H9 (cell line): ENCODE results near the gene THTPA. TPM values are rescaled to one million over a fixed set of nuclear protein-coding genes. Genes with fewer than 3 reads are reported as not detected.
A peak's percentile ranks its signal among the peaks of the same experiment; 100 is the strongest.

Experiments used
- DNase-seq: peaks from one replicate; pipeline ENCODE4 v3.0.0-alpha.2; 2017
- H2AFZ ChIP-seq: one replicate; pipeline ENCODE4 v1.6.1; 2013; ENCODE audit warnings: mild to moderate bottlenecking, low read length, control low read depth, moderate library complexity
- H2AK5ac ChIP-seq: 2 replicates; pipeline ENCODE4 v1.6.1; 2013; ENCODE audit warnings: low read length, control low read depth, mixed read lengths; ENCODE audit not compliant: insufficient read length
- H2BK120ac ChIP-seq: one replicate; pipeline ENCODE4 v1.6.1; 2013; ENCODE audit warnings: low read depth, mild to moderate bottlenecking, low read length, control low read depth, inconsistent platforms; ENCODE audit not compliant: poor library complexity, severe bottlenecking
- H2BK12ac ChIP-seq: 2 replicates; pipeline ENCODE4 v1.6.1; 2013; ENCODE audit warnings: low read length, control low read depth, mixed read lengths, low read depth; ENCODE audit not compliant: insufficient read length
- H2BK15ac ChIP-seq: 2 replicates; pipeline ENCODE4 v1.6.1; 2013; ENCODE audit warnings: low read depth, low read length, control low read depth
- H2BK20ac ChIP-seq: one replicate; pipeline ENCODE4 v1.6.1; 2013; ENCODE audit warnings: low read depth, mild to moderate bottlenecking, low read length, control low read depth, inconsistent platforms; ENCODE audit not compliant: poor library complexity, severe bottlenecking
- H2BK5ac ChIP-seq: 2 replicates; pipeline ENCODE4 v1.6.1; 2013; ENCODE audit warnings: low read length, control low read depth, mixed read lengths; ENCODE audit not compliant: insufficient read length
- H3K14ac ChIP-seq: 2 replicates; pipeline ENCODE4 v1.6.1; 2013; ENCODE audit warnings: low read length, control low read depth; ENCODE audit not compliant: insufficient read depth
- H3K18ac ChIP-seq: 2 replicates; pipeline ENCODE4 v1.6.1; 2013; ENCODE audit warnings: low read depth, mild to moderate bottlenecking, mixed read lengths, low read length, control low read depth; ENCODE audit not compliant: insufficient read length
- H3K23ac ChIP-seq: 2 replicates; pipeline ENCODE4 v1.6.1; 2013; ENCODE audit warnings: low read length, control low read depth, mixed read lengths, low read depth; ENCODE audit not compliant: insufficient read length
- H3K23me2 ChIP-seq: 2 replicates; pipeline ENCODE4 v1.6.1; 2013; ENCODE audit warnings: low read depth, mild to moderate bottlenecking, mixed read lengths, low read length, control low read depth; ENCODE audit not compliant: insufficient read length, poor library complexity, severe bottlenecking
- H3K27ac ChIP-seq: 2 replicates; pipeline ENCODE4 v1.5.1; 2013; ENCODE audit warnings: low read length, control low read depth, mixed read lengths, low read depth; ENCODE audit not compliant: insufficient read length
- H3K27me3 ChIP-seq: 2 replicates; pipeline ENCODE4 v1.6.1; 2013; ENCODE audit warnings: low read length, control low read depth, inconsistent platforms; ENCODE audit not compliant: insufficient read depth
- H3K4ac ChIP-seq: 2 replicates; pipeline ENCODE4 v1.6.1; 2013; ENCODE audit warnings: low read depth, mild to moderate bottlenecking, control low read depth, inconsistent platforms, low read length, moderate library complexity
- H3K4me1 ChIP-seq: 2 replicates; pipeline ENCODE4 v1.6.1; 2013; ENCODE audit warnings: low read length, control low read depth, inconsistent platforms; ENCODE audit not compliant: insufficient read depth
- H3K4me2 ChIP-seq: 2 replicates; pipeline ENCODE4 v1.6.1; 2013; ENCODE audit warnings: low read length, control low read depth, mixed read lengths; ENCODE audit not compliant: insufficient read length, insufficient read depth
- H3K56ac ChIP-seq: 2 replicates; pipeline ENCODE4 v1.6.1; 2013; ENCODE audit warnings: low read depth, mild to moderate bottlenecking, mixed read lengths, low read length, control low read depth; ENCODE audit not compliant: insufficient read length
- H3K79me1 ChIP-seq: 2 replicates; pipeline ENCODE4 v1.6.1; 2013; ENCODE audit warnings: low read depth, mild to moderate bottlenecking, moderate library complexity, low read length, control low read depth, inconsistent platforms; ENCODE audit not compliant: insufficient read depth, poor library complexity, severe bottlenecking
- H3K79me2 ChIP-seq: 2 replicates; pipeline ENCODE4 v1.6.1; 2013; ENCODE audit warnings: low read length, control low read depth, inconsistent platforms; ENCODE audit not compliant: insufficient read depth
- H3K9ac ChIP-seq: 2 replicates; pipeline ENCODE4 v1.6.1; 2013; ENCODE audit warnings: low read length, control low read depth, mixed read lengths; ENCODE audit not compliant: insufficient read length; ENCODE audit errors: extremely low read depth
- H3K9me3 ChIP-seq: one replicate; pipeline ENCODE4 v1.6.1; 2013; ENCODE audit warnings: low read depth, low read length, inconsistent platforms; ENCODE audit not compliant: control insufficient read depth
- H3T11ph ChIP-seq: one replicate; pipeline ENCODE4 v1.6.1; 2013; ENCODE audit warnings: mild to moderate bottlenecking, low read length, control low read depth, inconsistent platforms
- H4K20me1 ChIP-seq: one replicate; pipeline ENCODE4 v1.6.1; 2013; ENCODE audit not compliant: control insufficient read depth, insufficient read length, insufficient read depth
- H4K5ac ChIP-seq: 2 replicates; pipeline ENCODE4 v1.6.1; 2013; ENCODE audit warnings: low read depth, mild to moderate bottlenecking, mixed read lengths, low read length, control low read depth; ENCODE audit not compliant: insufficient read length
- H4K8ac ChIP-seq: replicated peaks from 2 replicates; pipeline ENCODE4 v1.6.1; 2013; ENCODE audit warnings: low read length, control low read depth, mixed read lengths, low read depth; ENCODE audit not compliant: insufficient read length
- H4K91ac ChIP-seq: 2 replicates; pipeline ENCODE4 v1.6.1; 2013; ENCODE audit warnings: low read depth, mild to moderate bottlenecking, moderate library complexity, mixed read lengths, low read length, control low read depth; ENCODE audit not compliant: insufficient read length
- H3K27ac Mint-ChIP-seq, 3 experiments: 2 replicates in 2 of 3; 3 replicates in 1 of 3; pipeline ENCODE4 v1.8.0; 2020 to 2021; ENCODE audit warnings: mixed read lengths in 3 of 3, mild to moderate bottlenecking in 1 of 3, moderate library complexity in 1 of 3
- H3K27me3 Mint-ChIP-seq: 2 replicates; pipeline ENCODE4 v1.8.0; 2021; ENCODE audit warnings: low read depth, mild to moderate bottlenecking, moderate library complexity, mixed read lengths
- H3K36me3 Mint-ChIP-seq, 3 experiments: 2 replicates in 2 of 3; 3 replicates in 1 of 3; pipeline ENCODE4 v1.8.0; 2020 to 2021; ENCODE audit warnings: low read depth in 3 of 3, mixed read lengths in 3 of 3; ENCODE audit not compliant: insufficient read depth in 1 of 3
- H3K4me1 Mint-ChIP-seq, 2 experiments: 2 replicates each; pipeline ENCODE4 v1.8.0; 2020; ENCODE audit warnings: mixed read lengths in 2 of 2
- H3K4me3 Mint-ChIP-seq, 2 experiments: 2 replicates in 1 of 2; 3 replicates in 1 of 2; pipeline ENCODE4 v1.8.0; 2020 to 2021; ENCODE audit warnings: mild to moderate bottlenecking in 2 of 2, mixed read lengths in 2 of 2, moderate library complexity in 1 of 2
- H3K9me3 Mint-ChIP-seq, 2 experiments: 2 replicates in 1 of 2; 3 replicates in 1 of 2; pipeline ENCODE4 v1.8.0; 2020; ENCODE audit warnings: mild to moderate bottlenecking in 2 of 2, mixed read lengths in 2 of 2, moderate library complexity in 1 of 2
- CTCF ChIP-seq: fragments of 200-600 bp; sonication (generic); conservative IDR thresholded peaks from 3 replicates; pipeline ENCODE4 v1.8.0; 2021; ENCODE audit warnings: antibody characterized with exemption, mild to moderate bottlenecking
- WGBS: extraction: QIAGEN DNeasy Blood & Tissue Kit; methylation state at CpG from one replicate; pipeline ENCODE4 v1.1.7; 2013; ENCODE audit warnings: missing lambda C conversion rate, low lambda C conversion rate, mixed read lengths; ENCODE audit not compliant: insufficient read length; ENCODE audit errors: extremely low coverage; 5-methylcytosine and 5-hydroxymethylcytosine counted together
- total RNA-seq: library from RNA; stranded (reverse); gene quantifications from 2 replicates; pipeline ENCODE4 v1.2.1, GENCODE V29; 2021

THTPA gene
- total RNA-seq, 1 experiment from 2014 or later: 15.6 TPM

GRCh38 chr14:23533652-23534435, 22.2 kb upstream of the THTPA start:
- Histone ChIP-seq H2BK15ac (no peak overlapping the region), H3K14ac (no peak overlapping the region), H3K79me2 (no peaks in the 10 kb centered on the region), H3K79me1 (no peaks in the 10 kb centered on the region), H3K9ac (no peak overlapping the region), H3K23me2 (peaks cover 13% of the 10 kb centered on the region), H3K27ac (no peak overlapping the region), H2AK5ac (no peak overlapping the region), H2BK120ac (no peak overlapping the region), H4K5ac (no peak overlapping the region), H3K18ac (no peak overlapping the region), H4K20me1 (no peaks in the 10 kb centered on the region), H3T11ph (no peak overlapping the region), H3K4me1 (peaks cover 7% of the 10 kb centered on the region; the same call in 1 of the 2 replicates), H3K9me3 (no peaks in the 10 kb centered on the region), H3K4me2 (no peak overlapping the region), H2AFZ (no peak overlapping the region), H4K8ac (no peak overlapping the region), H2BK5ac (no peak overlapping the region), H3K23ac (no peak overlapping the region), H4K91ac (no peak overlapping the region), H2BK20ac (no peak overlapping the region), H3K4ac (no peak overlapping the region), H3K27me3 (no peaks in the 10 kb centered on the region), H3K56ac (no peak overlapping the region), H2BK12ac (no peak overlapping the region)
- H3K9me3 Mint-ChIP-seq: no peaks in the 10 kb centered on the region; a peak in 1 of 5 replicates
- peak overlapping the region in 2 of 3 experiments; percentile 41 to 52; a peak in 2 of 7 replicates for H3K27ac Mint-ChIP-seq
- peaks cover 34 to 35% of the 10 kb centered on the region in 2 experiments for H3K4me1 Mint-ChIP-seq
- H3K27me3 Mint-ChIP-seq: no peaks in the 10 kb centered on the region
- no peak for TF ChIP-seq CTCF
- WGBS: no CpG with 5 or more reads among the region's 16 CpGs
- no peak overlapping the region for H3K4me3 Mint-ChIP-seq
- peaks cover 34 to 48% (median 47%) of the 10 kb centered on the region in 3 experiments; a peak in 6 of 7 replicates for H3K36me3 Mint-ChIP-seq
- no peak for DNase-seq
